BLaER1 treated with 17β-estradiol and CSF1 and Interleukin-3, amounts not matched to agents 10 nM and 100 nM (cell line): Measurements from ENCODE around the gene PKD1.
A peak's percentile ranks its signal among the peaks of the same experiment; 100 is the strongest.

Source experiments
- H3K27ac ChIP-seq, 11 experiments: shearing (Covaris generic); formaldehyde crosslinking; 2 replicates each; pipeline ENCODE4 v1.8.1; 2022
- H3K27me3 ChIP-seq, 11 experiments: shearing (Covaris generic); formaldehyde crosslinking; 2 replicates each; pipeline ENCODE4 v1.8.1; 2022
- H3K36me3 ChIP-seq, 11 experiments: shearing (Covaris generic); formaldehyde crosslinking; 2 replicates each; pipeline ENCODE4 v1.8.1; 2022
- H3K4me1 ChIP-seq, 10 experiments: shearing (Covaris generic); formaldehyde crosslinking; 2 replicates each; pipeline ENCODE4 v1.8.1; 2022
- H3K4me2 ChIP-seq, 11 experiments: shearing (Covaris generic); formaldehyde crosslinking; 2 replicates each; pipeline ENCODE4 v1.8.1; 2022
- H3K4me3 ChIP-seq, 10 experiments: shearing (Covaris generic); formaldehyde crosslinking; 2 replicates each; pipeline ENCODE4 v1.8.1; 2022
- H3K9ac ChIP-seq, 11 experiments: shearing (Covaris generic); formaldehyde crosslinking; 2 replicates each; pipeline ENCODE4 v1.8.1; 2022
- H3K9me3 ChIP-seq, 11 experiments: shearing (Covaris generic); formaldehyde crosslinking; replicated peaks in 1 of 11; 2 replicates each; pipeline ENCODE4 v1.8.1; 2022
- H4K20me1 ChIP-seq, 11 experiments: shearing (Covaris generic); formaldehyde crosslinking; 2 replicates each; pipeline ENCODE4 v1.8.1; 2022
- Cebpa-rat ChIP-seq, 11 experiments: shearing (Covaris generic); IDR thresholded peaks; 2 replicates each; pipeline ENCODE4 v1.8.1; 2022

Gene PKD1

GRCh38 chr16:2089706-2090480 is 45.8 kb downstream of the PKD1 start:
- no peak for TF ChIP-seq Cebpa-rat (IDR thresholded peaks at IDR 0.05)
- H3K36me3 ChIP-seq: peaks cover 80 to 97% (median 93%) of the 10 kb centered on the region in 11 experiments
- H3K4me2 ChIP-seq: no peak overlapping the region
- peaks cover 12 to 41% (median 34%) of the 10 kb centered on the region in 10 experiments for H3K4me1 ChIP-seq
- H3K9ac ChIP-seq: peak overlapping the region in 1 of 11 experiments; percentile 5; a peak in 1 of 22 replicates
- no peaks in the 10 kb centered on the region for H3K9me3 ChIP-seq
- H3K4me3 ChIP-seq: no peak overlapping the region
- peaks cover 15 to 96% (median 58%) of the 10 kb centered on the region in 11 experiments; a peak in 21 of 22 replicates for H4K20me1 ChIP-seq
- no peaks in the 10 kb centered on the region for H3K27me3 ChIP-seq
- no peak overlapping the region for H3K27ac ChIP-seq

GRCh38 chr16:2088759-2089358 is 46.8 kb downstream of the PKD1 start:
- H3K4me1 ChIP-seq: peaks cover 15 to 51% (median 44%) of the 10 kb centered on the region in 10 experiments
- peaks cover 80 to 97% (median 92%) of the 10 kb centered on the region in 11 experiments for H3K36me3 ChIP-seq

GRCh38 chr16:2087748-2088631 is 47.7 kb downstream of the PKD1 start:
- H3K27ac ChIP-seq: peak overlapping the region in 1 of 11 experiments; percentile 22; a peak in 1 of 22 replicates
- no peak overlapping the region for H3K4me3 ChIP-seq
- peaks cover 71 to 92% (median 84%) of the 10 kb centered on the region in 11 experiments for H3K36me3 ChIP-seq
- H3K9ac ChIP-seq: peak overlapping the region in 4 of 11 experiments; percentile 72 to 78 (median 76); a peak in 6 of 22 replicates
- peaks cover 24 to 60% (median 53%) of the 10 kb centered on the region in 10 experiments for H3K4me1 ChIP-seq
- no peaks in the 10 kb centered on the region for H3K27me3 ChIP-seq
- no peak for TF ChIP-seq Cebpa-rat (IDR thresholded peaks at IDR 0.05)
- peaks cover 31 to 96% (median 76%) of the 10 kb centered on the region in 11 experiments for H4K20me1 ChIP-seq
- H3K9me3 ChIP-seq: no peaks in the 10 kb centered on the region
- H3K4me2 ChIP-seq: peak overlapping the region in 9 of 11 experiments; percentile 58 to 99 (median 97); a peak in 18 of 22 replicates

More at GRCh38 chr16:2088759-2089358, 46.8 kb downstream of the PKD1 start:
- Histone ChIP-seq H3K4me2 (no peak overlapping the region; a peak in 1 of 22 replicates), H3K27me3 (no peaks in the 10 kb centered on the region), H3K9me3 (no peaks in the 10 kb centered on the region), H3K4me3 (no peak overlapping the region), H3K9ac (0 out of 22 replicates have a peak overlapping the region, but pooled peaks of 1 of the 11 experiments have one; percentile 52), H4K20me1 (peaks cover 22 to 96% (median 68%) of the 10 kb centered on the region in 11 experiments; a peak in 21 of 22 replicates), H3K27ac (no peak overlapping the region)
- no peak for TF ChIP-seq Cebpa-rat (IDR thresholded peaks at IDR 0.05)

GRCh38 chr16:2086812-2087747 is 48.6 kb downstream of the PKD1 start:
- no peak for TF ChIP-seq Cebpa-rat (IDR thresholded peaks at IDR 0.05)
- Histone ChIP-seq H3K4me3 (peak overlapping the region in 3 of 10 experiments; percentile 1 to 15 (median 5); a peak in 4 of 20 replicates), H3K36me3 (peaks cover 62 to 90% (median 81%) of the 10 kb centered on the region in 11 experiments), H3K9me3 (no peaks in the 10 kb centered on the region), H3K4me1 (peaks cover 33 to 69% (median 62%) of the 10 kb centered on the region in 10 experiments), H3K27me3 (no peaks in the 10 kb centered on the region), H3K9ac (peak overlapping the region; percentile 1 to 78 (median 56); a peak in 18 of 22 replicates), H4K20me1 (peaks cover 40 to 96% (median 83%) of the 10 kb centered on the region in 11 experiments), H3K4me2 (peak overlapping the region; percentile 47 to 99 (median 95)), H3K27ac (peak overlapping the region in 8 of 11 experiments; percentile 29 to 79 (median 48); a peak in 15 of 22 replicates)

- TF ChIP-seq Cebpa-rat (IDR thresholded peaks at IDR 0.05): no peak
- H4K20me1 ChIP-seq: peaks cover 40 to 97% (median 85%) of the 10 kb centered on the region in 11 experiments
- peak overlapping the region; percentile 47 to 99 (median 95); a peak in 20 of 22 replicates for H3K4me2 ChIP-seq
- H3K9ac ChIP-seq: peak overlapping the region in 10 of 11 experiments; percentile 33 to 78 (median 56); a peak in 18 of 22 replicates
- no peaks in the 10 kb centered on the region for H3K27me3 ChIP-seq
- H3K9me3 ChIP-seq: no peaks in the 10 kb centered on the region
- H3K4me1 ChIP-seq: peaks cover 33 to 77% (median 70%) of the 10 kb centered on the region in 10 experiments
- peaks cover 59 to 90% (median 82%) of the 10 kb centered on the region in 11 experiments for H3K36me3 ChIP-seq
- H3K4me3 ChIP-seq: peak overlapping the region in 2 of 10 experiments; percentile 1 to 5; a peak in 5 of 20 replicates
- H3K27ac ChIP-seq: peak overlapping the region in 8 of 11 experiments; percentile 29 to 79 (median 48); a peak in 14 of 22 replicates
These were observed 49.5 kb downstream of the PKD1 start for GRCh38 chr16:2086106-2086742.

- H3K4me1 ChIP-seq: peaks cover 33 to 83% (median 75%) of the 10 kb centered on the region in 10 experiments
- peak overlapping the region in 10 of 11 experiments; percentile 10 to 78 (median 54); a peak in 17 of 22 replicates for H3K9ac ChIP-seq
- H3K9me3 ChIP-seq: no peaks in the 10 kb centered on the region
- H3K27me3 ChIP-seq: no peaks in the 10 kb centered on the region
- H4K20me1 ChIP-seq: peaks cover 40 to 100% (median 87%) of the 10 kb centered on the region in 11 experiments
- TF ChIP-seq Cebpa-rat (IDR thresholded peaks at IDR 0.05): no peak
- peak overlapping the region in 7 of 11 experiments; percentile 4 to 79 (median 32); a peak in 8 of 22 replicates for H3K27ac ChIP-seq
- H3K4me3 ChIP-seq: no peak overlapping the region; a peak in 1 of 20 replicates
- H3K4me2 ChIP-seq: peak overlapping the region in 10 of 11 experiments; percentile 13 to 99 (median 96); a peak in 18 of 22 replicates
- peaks cover 57 to 92% (median 82%) of the 10 kb centered on the region in 11 experiments for H3K36me3 ChIP-seq
These were observed 50.0 kb downstream of the PKD1 start for GRCh38 chr16:2085669-2086068.
